ENCODE measurements around the gene CCR6.

The CCR6 gene

GRCh38 chr6:167130008-167130677 is 7.2 kb downstream of the CCR6 start:
- no peak overlapping the region for H2AK5ac ChIP-seq (ENCODE audit: low read length)
- DNase-seq = no peak
- H4K5ac ChIP-seq (ENCODE audit: low read length) = no peak overlapping the region
- no peak overlapping the region for H3K27ac ChIP-seq (ENCODE audit: low read depth, low read length)
- no peak overlapping the region for H3K4me2 ChIP-seq (ENCODE audit: low read length)
- H3K23ac ChIP-seq (ENCODE audit: low read length) = no peak overlapping the region
- no peak overlapping the region for H3K9ac ChIP-seq (ENCODE audit: low read length)
- H2BK5ac ChIP-seq (ENCODE audit: low read length) = no peak overlapping the region
- H3K36me3 ChIP-seq (ENCODE audit: control insufficient read depth, insufficient read depth, low read length) = no peaks in the 10 kb centered on the region
- no peaks in the 10 kb centered on the region for H3K4me1 ChIP-seq (ENCODE audit: control insufficient read depth, low read depth, low read length)
- no peak overlapping the region for H3K4me3 ChIP-seq (ENCODE audit: low read length)
- H3K18ac ChIP-seq (ENCODE audit: low read length) = no peak overlapping the region
- no peaks in the 10 kb centered on the region for H3K79me2 ChIP-seq (ENCODE audit: control insufficient read depth, insufficient read depth, low read length)
- no peak overlapping the region for H2BK15ac ChIP-seq (replicated peaks; ENCODE audit: low read depth)
- no peaks in the 10 kb centered on the region for H3K79me1 ChIP-seq (ENCODE audit: low read length)
- no peak overlapping the region for H3K4ac ChIP-seq (ENCODE audit: low read depth, low read length)
- WGBS (ENCODE audit: extremely low coverage, insufficient coverage, low lambda C conversion rate) = no CpG with 5 or more reads among the region's 6 CpGs
- no peak overlapping the region for H4K8ac ChIP-seq (ENCODE audit: low read depth, low read length)
- H2BK120ac ChIP-seq (ENCODE audit: low read depth, low read length) = no peak overlapping the region
- no peak overlapping the region for H3K56ac ChIP-seq (ENCODE audit: low read length)
- no peaks in the 10 kb centered on the region for H3K27me3 ChIP-seq (ENCODE audit: insufficient read depth, low read length, poor library complexity)

GRCh38 chr6:167130712-167131684 is 8.1 kb downstream of the CCR6 start:
- Histone ChIP-seq H3K79me2 (ENCODE audit: control insufficient read depth, insufficient read depth, low read length) (no peaks in the 10 kb centered on the region), H4K5ac (ENCODE audit: low read length) (no peak overlapping the region), H3K9ac (ENCODE audit: low read length) (no peak overlapping the region), H3K4ac (ENCODE audit: low read depth, low read length) (no peak overlapping the region), H3K4me2 (ENCODE audit: low read length) (no peak overlapping the region), H3K4me1 (ENCODE audit: control insufficient read depth, low read depth, low read length) (no peaks in the 10 kb centered on the region), H3K36me3 (ENCODE audit: control insufficient read depth, insufficient read depth, low read length) (no peaks in the 10 kb centered on the region), H2BK5ac (ENCODE audit: low read length) (no peak overlapping the region), H3K23ac (ENCODE audit: low read length) (no peak overlapping the region), H3K56ac (ENCODE audit: low read length) (no peak overlapping the region), H3K4me3 (ENCODE audit: low read length) (no peak overlapping the region), H3K27ac (ENCODE audit: low read depth, low read length) (no peak overlapping the region), H2BK120ac (ENCODE audit: low read depth, low read length) (no peak overlapping the region), H2AK5ac (ENCODE audit: low read length) (no peak overlapping the region), H3K27me3 (ENCODE audit: insufficient read depth, low read length, poor library complexity) (no peaks in the 10 kb centered on the region), H3K79me1 (ENCODE audit: low read length) (no peaks in the 10 kb centered on the region), H3K18ac (ENCODE audit: low read length) (no peak overlapping the region), H2BK15ac (replicated peaks; ENCODE audit: low read depth) (no peak overlapping the region), H4K8ac (ENCODE audit: low read depth, low read length) (no peak overlapping the region)
- DNase-seq = no peak
- WGBS (ENCODE audit: extremely low coverage, insufficient coverage, low lambda C conversion rate) = no CpG with 5 or more reads among the region's 33 CpGs

- no peak overlapping the region for H4K5ac ChIP-seq (ENCODE audit: low read length)
- no peak for DNase-seq
- H4K8ac ChIP-seq (ENCODE audit: low read depth, low read length) = no peak overlapping the region
- H3K23ac ChIP-seq (ENCODE audit: low read length) = no peak overlapping the region
- no peaks in the 10 kb centered on the region for H3K79me1 ChIP-seq (ENCODE audit: low read length)
- no CpG with 5 or more reads among the region's 23 CpGs for WGBS (ENCODE audit: extremely low coverage, insufficient coverage, low lambda C conversion rate)
- no peaks in the 10 kb centered on the region for H3K4me1 ChIP-seq (ENCODE audit: control insufficient read depth, low read depth, low read length)
- no peak overlapping the region for H3K4ac ChIP-seq (ENCODE audit: low read depth, low read length)
- no peaks in the 10 kb centered on the region for H3K27me3 ChIP-seq (ENCODE audit: insufficient read depth, low read length, poor library complexity)
- H3K18ac ChIP-seq (ENCODE audit: low read length) = no peak overlapping the region
- H2AK5ac ChIP-seq (ENCODE audit: low read length) = no peak overlapping the region
- no peak overlapping the region for H3K9ac ChIP-seq (ENCODE audit: low read length)
- no peaks in the 10 kb centered on the region for H3K36me3 ChIP-seq (ENCODE audit: control insufficient read depth, insufficient read depth, low read length)
- H3K4me3 ChIP-seq (ENCODE audit: low read length) = no peak overlapping the region
- H2BK120ac ChIP-seq (ENCODE audit: low read depth, low read length) = no peak overlapping the region
- no peaks in the 10 kb centered on the region for H3K79me2 ChIP-seq (ENCODE audit: control insufficient read depth, insufficient read depth, low read length)
- H3K56ac ChIP-seq (ENCODE audit: low read length) = no peak overlapping the region
- no peak overlapping the region for H2BK5ac ChIP-seq (ENCODE audit: low read length)
- H3K27ac ChIP-seq (ENCODE audit: low read depth, low read length) = no peak overlapping the region
- H3K4me2 ChIP-seq (ENCODE audit: low read length) = no peak overlapping the region
- no peak overlapping the region for H2BK15ac ChIP-seq (replicated peaks; ENCODE audit: low read depth)
Measured at GRCh38 chr6:167134448-167135328, 11.8 kb downstream of the CCR6 start.

GRCh38 chr6:167136376-167136775 is 13.5 kb downstream of the CCR6 start:
- Histone ChIP-seq H3K36me3 (ENCODE audit: control insufficient read depth, insufficient read depth, low read length) (no peaks in the 10 kb centered on the region), H3K18ac (ENCODE audit: low read length) (no peak overlapping the region), H3K79me2 (ENCODE audit: control insufficient read depth, insufficient read depth, low read length) (no peaks in the 10 kb centered on the region), H3K23ac (ENCODE audit: low read length) (no peak overlapping the region), H3K4ac (ENCODE audit: low read depth, low read length) (no peak overlapping the region), H3K56ac (ENCODE audit: low read length) (no peak overlapping the region), H2AK5ac (ENCODE audit: low read length) (no peak overlapping the region), H3K4me3 (ENCODE audit: low read length) (no peak overlapping the region), H4K5ac (ENCODE audit: low read length) (no peak overlapping the region), H2BK120ac (ENCODE audit: low read depth, low read length) (no peak overlapping the region), H4K8ac (ENCODE audit: low read depth, low read length) (no peak overlapping the region), H2BK15ac (replicated peaks; ENCODE audit: low read depth) (no peak overlapping the region), H3K9ac (ENCODE audit: low read length) (no peak overlapping the region), H3K79me1 (ENCODE audit: low read length) (no peaks in the 10 kb centered on the region), H3K27me3 (ENCODE audit: insufficient read depth, low read length, poor library complexity) (no peaks in the 10 kb centered on the region), H3K4me1 (ENCODE audit: control insufficient read depth, low read depth, low read length) (no peaks in the 10 kb centered on the region), H2BK5ac (ENCODE audit: low read length) (no peak overlapping the region), H3K4me2 (ENCODE audit: low read length) (no peak overlapping the region), H3K27ac (ENCODE audit: low read depth, low read length) (no peak overlapping the region)
- no CpG with 5 or more reads among the region's 13 CpGs for WGBS (ENCODE audit: extremely low coverage, insufficient coverage, low lambda C conversion rate)
- no peak for DNase-seq

- H3K36me3 ChIP-seq (ENCODE audit: control insufficient read depth, insufficient read depth, low read length) = no peaks in the 10 kb centered on the region
- WGBS (ENCODE audit: extremely low coverage, insufficient coverage, low lambda C conversion rate) = no CpG with 5 or more reads among the region's 10 CpGs
- no peak overlapping the region for H2AK5ac ChIP-seq (ENCODE audit: low read length)
- H3K4ac ChIP-seq (ENCODE audit: low read depth, low read length) = no peak overlapping the region
- no peak overlapping the region for H3K56ac ChIP-seq (ENCODE audit: low read length)
- no peak overlapping the region for H2BK5ac ChIP-seq (ENCODE audit: low read length)
- H3K4me3 ChIP-seq (ENCODE audit: low read length) = no peak overlapping the region
- no peak overlapping the region for H3K27ac ChIP-seq (ENCODE audit: low read depth, low read length)
- no peak overlapping the region for H2BK120ac ChIP-seq (ENCODE audit: low read depth, low read length)
- H3K4me2 ChIP-seq (ENCODE audit: low read length) = no peak overlapping the region
- no peak overlapping the region for H3K23ac ChIP-seq (ENCODE audit: low read length)
- H3K9ac ChIP-seq (ENCODE audit: low read length) = no peak overlapping the region
- H3K18ac ChIP-seq (ENCODE audit: low read length) = no peak overlapping the region
- H3K4me1 ChIP-seq (ENCODE audit: control insufficient read depth, low read depth, low read length) = no peaks in the 10 kb centered on the region
- no peaks in the 10 kb centered on the region for H3K27me3 ChIP-seq (ENCODE audit: insufficient read depth, low read length, poor library complexity)
- DNase-seq = no peak
- no peaks in the 10 kb centered on the region for H3K79me1 ChIP-seq (ENCODE audit: low read length)
- no peak overlapping the region for H2BK15ac ChIP-seq (replicated peaks; ENCODE audit: low read depth)
- H4K8ac ChIP-seq (ENCODE audit: low read depth, low read length) = no peak overlapping the region
- no peaks in the 10 kb centered on the region for H3K79me2 ChIP-seq (ENCODE audit: control insufficient read depth, insufficient read depth, low read length)
- no peak overlapping the region for H4K5ac ChIP-seq (ENCODE audit: low read length)
Measured at GRCh38 chr6:167137081-167137480, 14.2 kb downstream of the CCR6 start.
